ENCODE results near the gene FREY1.
A peak's percentile ranks its signal among the peaks of the same experiment; 100 is the strongest.

The FREY1 gene, protein sequence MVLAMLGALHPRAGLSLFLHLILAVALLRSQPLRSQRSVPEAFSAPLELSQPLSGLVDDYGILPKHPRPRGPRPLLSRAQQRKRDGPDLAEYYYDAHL

DNA sequence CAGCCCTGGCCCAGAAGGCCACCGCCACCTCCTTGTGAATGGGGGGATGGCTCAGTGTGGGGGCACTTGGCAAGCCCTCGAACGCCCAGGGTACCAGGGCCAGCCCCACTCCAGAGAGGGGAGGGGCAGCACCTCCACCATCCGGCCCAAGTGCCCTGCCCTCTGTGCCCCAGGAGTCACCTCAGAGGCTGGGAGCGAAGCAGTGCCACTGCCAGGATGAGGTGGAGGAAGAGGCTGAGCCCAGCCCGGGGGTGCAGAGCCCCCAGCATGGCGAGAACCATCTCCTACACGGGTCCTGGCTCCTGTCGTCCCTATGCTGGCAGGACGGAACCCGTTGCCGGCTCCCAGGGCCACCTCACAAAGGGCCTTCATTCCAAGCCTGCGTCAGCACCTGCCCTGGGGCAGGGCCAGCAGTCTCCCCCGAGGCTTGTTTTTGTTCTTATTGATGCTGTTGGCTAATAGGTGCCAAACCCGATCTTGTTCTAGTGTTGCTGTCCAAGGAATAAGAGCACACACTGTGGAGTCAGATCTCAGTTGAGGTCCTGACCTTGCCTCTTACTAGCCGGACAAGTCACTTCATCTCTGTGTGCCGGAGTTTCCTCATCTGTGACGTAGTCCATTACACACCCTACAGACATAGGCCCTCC lies at the start of gene FREY1:
TSS of gene FREY1 (minus strand) at position 307 of the 647 bp plus-strand sequence. CDS start at position 281, 26 bp downstream.
- DNase-seq (ENCODE audit: low read depth) = peak; percentile 25

GRCh38 chr11:45949992-45950407 lies 42.9 kb upstream of the FREY1 start:
- DNase-seq (ENCODE audit: low read depth) = no peak

GRCh38 chr11:45948356-45948755 lies 41.3 kb upstream of the FREY1 start:
- DNase-seq (ENCODE audit: low read depth) = no peak

DNA sequence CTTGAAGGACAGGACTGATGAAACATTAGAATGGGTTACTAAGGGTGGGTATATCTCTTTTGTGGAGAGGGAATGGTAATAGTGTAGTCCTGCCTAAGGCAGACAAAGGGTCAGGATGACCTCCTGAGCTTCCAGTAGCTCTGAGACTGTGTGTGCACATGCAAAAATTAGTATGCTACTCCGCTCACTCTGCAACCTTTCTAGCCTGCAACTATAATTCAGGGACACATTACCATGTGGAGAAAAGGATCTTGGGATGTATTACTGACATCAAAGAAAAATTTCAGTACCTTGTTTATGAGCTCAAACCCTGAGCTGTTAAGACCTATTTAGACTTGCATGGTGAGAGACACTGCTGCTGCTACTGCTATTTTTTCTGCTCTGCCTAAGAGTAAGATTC lies 40.8 kb upstream of the FREY1 start:
- no peak for DNase-seq (ENCODE audit: low read depth)

DNA sequence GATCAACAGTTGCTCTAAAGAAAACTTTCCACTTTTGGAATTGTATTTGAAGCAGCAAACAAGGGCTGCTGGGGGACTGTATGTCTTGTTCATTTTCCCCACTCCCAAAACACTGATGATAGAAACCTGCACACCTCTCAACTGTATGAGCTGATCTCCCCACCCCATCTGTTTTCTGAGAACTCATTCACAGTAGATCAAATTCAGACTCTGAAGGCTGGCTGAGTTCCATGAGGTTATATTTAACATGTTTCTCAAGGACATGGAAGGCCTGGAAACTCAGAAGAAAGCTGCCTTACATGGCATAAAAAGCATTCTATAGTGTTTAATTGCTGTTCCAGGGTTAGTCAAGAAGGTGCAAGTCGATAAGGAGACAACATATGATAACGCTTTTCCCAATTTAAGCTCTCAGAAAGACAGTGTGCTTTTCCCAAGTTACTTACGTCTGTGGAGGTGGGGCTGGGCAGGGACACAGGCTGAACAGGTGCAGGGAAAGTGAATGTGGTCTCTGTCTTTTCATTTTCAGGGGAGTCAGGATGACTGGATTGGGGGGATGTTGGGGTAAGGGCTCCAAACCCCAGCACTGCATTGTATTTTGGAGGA lies 38.4 kb upstream of the FREY1 start:
- DNase-seq (ENCODE audit: low read depth) = no peak

GRCh38 chr11:45942381-45942780 lies 35.3 kb upstream of the FREY1 start:
- no peak for DNase-seq (ENCODE audit: low read depth)

GRCh38 chr11:45941285-45941684 lies 34.2 kb upstream of the FREY1 start:
- no peak for DNase-seq (ENCODE audit: low read depth)

- DNase-seq (ENCODE audit: low read depth) = no peak
Measured at GRCh38 chr11:45939836-45940235, 32.8 kb upstream of the FREY1 start.

- DNase-seq (ENCODE audit: low read depth) = no peak
Measured at GRCh38 chr11:45937916-45938315, 30.8 kb upstream of the FREY1 start.

DNA sequence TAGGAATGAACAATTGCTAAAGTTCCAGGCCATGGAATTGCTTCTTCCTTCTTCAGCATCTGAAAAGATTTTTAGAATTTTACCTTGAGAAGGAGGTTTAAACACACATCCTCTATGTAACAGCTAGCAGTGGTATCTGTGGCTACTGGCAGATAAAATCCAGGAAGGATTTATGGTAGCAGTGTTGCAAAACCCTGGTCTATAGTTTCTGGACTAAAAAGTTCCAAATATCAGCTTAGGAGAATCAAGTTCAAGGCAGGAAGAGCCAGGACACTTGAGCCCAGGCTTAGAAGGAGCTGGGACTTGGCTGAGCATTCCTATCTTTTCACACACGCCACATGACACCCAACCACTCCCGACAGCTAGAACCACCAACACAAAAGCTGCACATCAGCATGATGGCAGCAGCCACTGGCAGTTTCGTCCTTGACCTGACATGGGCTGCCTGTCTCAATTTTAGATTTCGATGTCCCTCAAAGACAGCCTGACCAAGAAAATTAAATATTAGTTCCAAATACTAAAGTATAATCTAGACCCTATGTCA lies 29.5 kb upstream of the FREY1 start:
- DNase-seq (ENCODE audit: low read depth) = no peak

DNA sequence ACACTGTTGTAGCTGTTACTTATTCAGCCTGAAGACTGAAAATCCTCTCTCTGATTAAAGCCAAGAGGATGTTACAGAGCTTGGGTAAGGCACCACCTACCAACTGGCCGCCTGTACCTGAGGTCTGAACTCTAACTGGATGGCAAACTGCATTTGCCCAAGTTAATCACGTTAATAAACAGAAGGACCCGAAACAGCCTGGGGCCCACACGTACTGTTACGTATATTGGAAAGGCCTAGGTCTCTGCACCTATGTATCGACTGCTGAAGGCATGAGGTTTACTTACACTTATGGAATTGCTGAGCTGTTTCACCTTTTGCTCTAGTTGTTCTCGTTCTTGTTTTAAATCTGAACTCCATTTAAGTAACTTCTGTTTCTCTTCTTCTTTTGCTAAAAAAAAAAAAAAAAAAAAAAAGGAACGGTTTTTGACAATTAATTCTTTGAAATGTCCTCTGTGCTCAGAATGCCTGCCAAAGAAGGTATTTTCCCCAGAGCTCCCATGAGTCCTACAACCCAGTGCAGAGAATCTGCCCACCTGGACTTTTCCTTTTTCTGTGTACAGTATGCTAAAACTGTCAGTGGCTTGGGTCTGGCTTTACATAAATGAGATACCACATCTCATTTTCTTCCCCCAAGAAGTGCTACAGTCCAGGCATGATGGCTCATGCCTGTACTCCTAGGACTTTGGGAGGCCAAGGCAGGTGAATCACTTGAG lies 28.4 kb upstream of the FREY1 start:
- DNase-seq (ENCODE audit: low read depth) = no peak

DNA sequence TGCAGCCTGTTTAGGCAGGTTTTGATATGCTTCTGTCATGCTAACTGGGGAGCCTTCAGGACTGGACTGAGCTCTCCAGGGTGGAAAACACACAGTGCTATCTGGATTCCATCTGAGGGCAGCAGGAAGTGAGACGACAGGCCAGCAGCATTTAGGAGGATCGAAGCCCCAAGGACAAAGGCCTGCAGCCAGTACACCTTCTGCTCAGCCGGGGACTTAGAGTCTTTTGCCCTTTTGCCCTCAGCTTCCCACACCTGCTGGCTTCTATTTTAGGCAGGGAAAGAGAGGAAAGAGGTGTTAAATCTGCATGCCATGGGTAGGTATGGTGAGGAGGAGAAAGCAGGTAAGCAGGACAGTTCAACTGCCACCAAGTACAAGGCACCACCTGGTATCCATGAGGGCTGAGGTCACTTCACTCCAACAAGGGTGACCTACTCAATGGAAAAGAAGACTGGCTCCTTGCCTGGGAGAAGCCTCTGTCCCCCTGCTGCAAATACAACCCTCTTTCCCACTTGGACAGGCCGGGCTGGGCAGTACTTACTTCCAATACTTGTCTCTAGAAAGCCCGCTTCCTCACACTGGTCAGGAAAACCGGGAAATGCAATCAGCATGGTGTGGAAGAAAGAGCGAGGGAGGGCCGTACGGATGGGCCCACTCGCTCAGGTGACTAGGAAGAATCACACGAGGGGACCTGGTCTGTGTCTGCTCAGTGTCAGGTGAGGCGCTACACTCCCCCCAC lies 27.7 kb upstream of the FREY1 start:
- DNase-seq (ENCODE audit: low read depth) = no peak

GRCh38 chr11:45933846-45934579 lies 26.9 kb upstream of the FREY1 start:
- no peak for DNase-seq (ENCODE audit: low read depth)

GRCh38 chr11:45933131-45933831 lies 26.2 kb upstream of the FREY1 start:
- peak; percentile 53 for DNase-seq (ENCODE audit: low read depth)

GRCh38 chr11:45932217-45932616 lies 25.1 kb upstream of the FREY1 start:
- no peak for DNase-seq (ENCODE audit: low read depth)

DNA sequence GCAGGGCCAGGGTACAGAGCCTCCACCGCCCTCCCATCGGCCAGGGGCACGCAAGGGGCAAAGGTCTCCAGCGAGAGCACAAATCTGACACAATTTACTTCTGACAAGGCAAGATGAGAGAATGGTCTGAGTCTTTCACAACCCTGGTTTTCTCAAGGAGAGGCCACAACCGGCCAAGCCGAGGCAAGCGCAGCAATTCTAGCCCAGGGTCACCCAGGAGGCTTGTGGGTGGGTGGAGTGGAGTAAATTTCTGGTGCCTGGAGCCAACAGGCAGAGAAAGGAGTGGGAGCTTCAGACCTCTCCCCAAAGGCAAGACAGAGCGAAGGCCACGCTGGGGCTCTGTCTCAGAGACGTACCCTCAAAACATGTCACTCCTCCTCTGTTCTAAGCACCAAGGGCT lies 24.7 kb upstream of the FREY1 start:
- DNase-seq (ENCODE audit: low read depth) = no peak

DNA sequence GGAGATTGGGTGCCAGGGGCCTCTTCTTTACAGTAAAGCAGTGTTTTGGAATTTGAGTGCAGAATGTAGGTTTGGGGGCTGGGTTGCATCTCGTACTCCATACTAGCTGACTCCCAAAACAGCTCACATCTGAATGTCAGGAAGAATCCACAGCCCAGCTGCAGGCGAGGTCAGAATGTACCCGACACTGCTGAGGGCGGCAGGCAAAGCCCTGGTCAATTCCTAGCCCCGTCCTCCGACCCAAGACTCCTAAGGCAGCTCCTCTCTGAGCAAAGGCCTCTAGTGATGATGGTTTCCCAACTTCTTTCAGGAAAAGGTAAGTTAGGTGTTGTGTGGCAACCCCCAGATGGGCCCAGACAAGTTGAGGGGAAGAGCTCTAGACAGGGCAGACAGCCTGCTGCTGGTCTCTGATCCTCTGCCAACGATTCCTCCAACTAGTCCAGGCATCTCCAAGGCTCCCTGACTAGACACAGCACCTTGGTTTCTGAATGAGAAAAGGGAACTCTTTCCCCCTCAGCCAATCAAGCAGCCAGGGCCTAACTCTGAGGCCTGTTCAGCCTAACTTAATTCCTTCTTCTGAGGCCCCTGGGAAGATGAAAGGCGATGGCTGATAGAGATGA lies 24.0 kb upstream of the FREY1 start:
- no peak for DNase-seq (ENCODE audit: low read depth)

DNA sequence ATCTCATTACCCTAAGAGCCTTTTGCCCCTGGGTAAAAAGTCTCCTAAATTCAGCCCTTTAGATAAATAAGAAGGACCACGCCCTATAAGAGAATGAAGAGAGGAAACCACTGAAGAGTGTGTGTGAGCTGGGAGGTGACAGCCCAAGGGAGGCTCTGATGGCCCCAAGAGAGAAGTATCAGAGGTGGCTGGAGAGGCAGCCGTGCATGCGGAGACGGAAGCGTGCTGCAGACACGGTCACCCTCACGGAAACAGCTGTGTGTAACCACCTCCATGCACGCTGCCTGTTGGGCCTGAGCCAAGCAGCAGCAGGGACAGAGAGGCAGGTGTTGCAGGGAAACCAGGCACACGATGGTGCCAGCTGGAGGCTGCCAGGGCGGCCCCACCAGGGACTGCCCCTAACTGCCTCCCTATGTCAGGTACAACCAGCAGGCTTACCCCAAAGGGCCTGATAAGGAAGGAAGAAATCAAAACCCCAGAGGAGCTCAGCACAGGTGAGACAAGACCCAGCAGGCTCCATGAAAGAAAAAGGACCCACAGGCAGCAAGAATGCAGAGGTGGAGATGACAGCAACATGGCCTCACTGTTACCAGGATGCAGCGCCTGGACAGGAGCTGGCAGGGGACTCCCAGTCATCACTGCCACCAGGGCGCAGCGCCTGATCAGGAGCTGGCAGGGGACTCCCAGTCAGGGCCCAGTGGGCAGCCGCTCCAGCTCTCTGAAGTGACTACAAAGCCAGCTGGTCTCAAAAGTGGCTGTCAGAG lies 23.1 kb upstream of the FREY1 start:
- no peak for DNase-seq (ENCODE audit: low read depth)

- DNase-seq (ENCODE audit: low read depth) = peak; percentile 46
Measured at GRCh38 chr11:45929486-45930030, 22.5 kb upstream of the FREY1 start.
